ENCODE measurements around the gene LAMA4.

The LAMA4 gene

GRCh38 chr6:112237595-112237994 is 16.8 kb downstream of the LAMA4 start:
- no peak for DNase-seq

GRCh38 chr6:112237066-112237465 is 17.3 kb downstream of the LAMA4 start:
- DNase-seq = no peak

- DNase-seq = no peak
Observed at GRCh38 chr6:112235956-112236355, 18.4 kb downstream of the LAMA4 start.

GRCh38 chr6:112234601-112235000 is 19.8 kb downstream of the LAMA4 start:
- DNase-seq = no peak

GRCh38 chr6:112233847-112234246 is 20.5 kb downstream of the LAMA4 start:
- no peak for DNase-seq

GRCh38 chr6:112232845-112233256 is 21.5 kb downstream of the LAMA4 start:
- no peak for DNase-seq

GRCh38 chr6:112231594-112232060 is 22.7 kb downstream of the LAMA4 start:
- DNase-seq = no peak

- DNase-seq = no peak
Observed at GRCh38 chr6:112231164-112231563, 23.2 kb downstream of the LAMA4 start.

- DNase-seq = no peak
Observed at GRCh38 chr6:112228480-112229332, 25.7 kb downstream of the LAMA4 start.

GRCh38 chr6:112227992-112228391 is 26.4 kb downstream of the LAMA4 start:
- no peak for DNase-seq

- DNase-seq = no peak
Observed at GRCh38 chr6:112227411-112227810, 27.0 kb downstream of the LAMA4 start.

- DNase-seq = no peak
Observed at GRCh38 chr6:112225691-112226090, 28.7 kb downstream of the LAMA4 start.

- DNase-seq = no peak
Observed at GRCh38 chr6:112224088-112224487, 30.3 kb downstream of the LAMA4 start.

- DNase-seq = no peak
Observed at GRCh38 chr6:112223070-112223861, 31.1 kb downstream of the LAMA4 start.

- DNase-seq = no peak
Observed at GRCh38 chr6:112221981-112222852, 32.1 kb downstream of the LAMA4 start.

- no peak for DNase-seq
Observed at GRCh38 chr6:112221561-112221960, 32.8 kb downstream of the LAMA4 start.

- DNase-seq = no peak
Observed at GRCh38 chr6:112218563-112218962, 35.8 kb downstream of the LAMA4 start.

GRCh38 chr6:112216662-112217551 is 37.5 kb downstream of the LAMA4 start:
- DNase-seq = no peak

- no peak for DNase-seq
Observed at GRCh38 chr6:112215488-112216284, 38.7 kb downstream of the LAMA4 start.

- no peak for DNase-seq
Observed at GRCh38 chr6:112214739-112215269, 39.6 kb downstream of the LAMA4 start.

- no peak for DNase-seq
Observed at GRCh38 chr6:112210852-112211251, 43.5 kb downstream of the LAMA4 start.
